ENCODE results near the gene FGF12. TPM values are rescaled to one million over a fixed set of nuclear protein-coding genes. Genes with fewer than 3 reads are reported as not detected.

FGF12 gene
- total RNA-seq, 1 experiment from 2014 or later, result 0.07 TPM

- intact Hi-C loops (cut with micrococcal nuclease), result no loop called here
- Histone ChIP-seq H3K9ac (ENCODE audit: low read length) (no peak overlapping the region), H3K27ac (ENCODE audit: low read depth, low read length) (no peak overlapping the region), H4K20me1 (ENCODE audit: insufficient read depth) (no peaks in the 10 kb centered on the region), H3K27me3 (ENCODE audit: insufficient read depth, low read length) (peaks cover 23% of the 10 kb centered on the region), H3K4me1 (ENCODE audit: control insufficient read depth in 1 of 2, insufficient read depth in 2 of 2, low read length in 2 of 2) (no peaks in the 10 kb centered on the region), H3K9me2 (ENCODE audit: insufficient read depth) (no peaks in the 10 kb centered on the region), H3K36me3 (ENCODE audit: control insufficient read depth in 1 of 2, insufficient read depth in 2 of 2, low read length in 2 of 2) (no peaks in the 10 kb centered on the region), H3K4me2 (ENCODE audit: low read length) (no peak overlapping the region), H2AFZ (ENCODE audit: low read depth, low read length, poor library complexity, severe bottlenecking) (no peak overlapping the region), H3K4me3 (replicated peaks in 1 of 2; ENCODE audit: low read depth in 1 of 2, low read length in 2 of 2) (no peak overlapping the region), H3K9me3 (ENCODE audit: control insufficient read depth in 1 of 2, insufficient read depth in 1 of 2, low read depth in 1 of 2, low read length in 2 of 2) (no peaks in the 10 kb centered on the region), H3K79me2 (ENCODE audit: insufficient read depth, low read length) (no peaks in the 10 kb centered on the region)
- ATAC-seq (no peak), DNase-seq (ENCODE audit: low read depth, low spot score) (no peak)
- ChIA-PET POLR2A (no interaction called here), RAD21 (ENCODE audit: low non-redundant PET in 1 of 2, low total read pairs in 2 of 2, uncharacterized antibody in 2 of 2, unreplicated experiment in 2 of 2) (no interaction called here), CTCF (no interaction called here)
- no TSS peak for BruUV-seq (replicated peaks)
- TF ChIP-seq FOSL1 (IDR thresholded peaks at IDR 0.05; ENCODE audit: low read depth) (no peak), EZH2phosphoT487 (IDR thresholded peaks at IDR 0.05; ENCODE audit: borderline replicate concordance) (no peak), EZH2 (IDR thresholded peaks at IDR 0.05) (no peak), SRF (IDR thresholded peaks at IDR 0.05; ENCODE audit: low read depth) (no peak), ELF1 (IDR thresholded peaks at IDR 0.05; ENCODE audit: borderline replicate concordance, low read depth) (no peak), TCF7L2 (IDR thresholded peaks at IDR 0.05; ENCODE audit: borderline replicate concordance, extremely low read depth, insufficient read depth, insufficient read length) (no peak), EGR1 (IDR thresholded peaks at IDR 0.05; ENCODE audit: low read depth) (no peak), CEBPB (IDR thresholded peaks at IDR 0.05; ENCODE audit: low read depth) (no peak), RAD21 (IDR thresholded peaks at IDR 0.05; ENCODE audit: low read depth) (no peak), CTCF (IDR thresholded peaks at IDR 0.05 in 2 of 3, conservative IDR thresholded peaks at IDR 0.05 in 1 of 3; ENCODE audit: borderline replicate concordance in 1 of 3, insufficient read depth in 1 of 3, low read depth in 2 of 3, low read length in 2 of 3) (no peak), YY1 (IDR thresholded peaks at IDR 0.05; ENCODE audit: extremely low read depth, insufficient replicate concordance, low read depth, low read length) (no peak), POLR2A (IDR thresholded peaks at IDR 0.05; ENCODE audit: borderline replicate concordance, extremely low read depth, insufficient read depth, insufficient read length) (no peak), SIN3A (IDR thresholded peaks at IDR 0.05; ENCODE audit: low read depth) (no peak), ZFX (IDR thresholded peaks at IDR 0.05) (no peak), POLR2AphosphoS5 (IDR thresholded peaks at IDR 0.05; ENCODE audit: low read depth, low read length) (no peak), CBX3 (IDR thresholded peaks at IDR 0.05; ENCODE audit: low read depth) (no peak), SP1 (IDR thresholded peaks at IDR 0.05; ENCODE audit: low read depth) (no peak)
- TF ChIP-seq, protein P1, sequence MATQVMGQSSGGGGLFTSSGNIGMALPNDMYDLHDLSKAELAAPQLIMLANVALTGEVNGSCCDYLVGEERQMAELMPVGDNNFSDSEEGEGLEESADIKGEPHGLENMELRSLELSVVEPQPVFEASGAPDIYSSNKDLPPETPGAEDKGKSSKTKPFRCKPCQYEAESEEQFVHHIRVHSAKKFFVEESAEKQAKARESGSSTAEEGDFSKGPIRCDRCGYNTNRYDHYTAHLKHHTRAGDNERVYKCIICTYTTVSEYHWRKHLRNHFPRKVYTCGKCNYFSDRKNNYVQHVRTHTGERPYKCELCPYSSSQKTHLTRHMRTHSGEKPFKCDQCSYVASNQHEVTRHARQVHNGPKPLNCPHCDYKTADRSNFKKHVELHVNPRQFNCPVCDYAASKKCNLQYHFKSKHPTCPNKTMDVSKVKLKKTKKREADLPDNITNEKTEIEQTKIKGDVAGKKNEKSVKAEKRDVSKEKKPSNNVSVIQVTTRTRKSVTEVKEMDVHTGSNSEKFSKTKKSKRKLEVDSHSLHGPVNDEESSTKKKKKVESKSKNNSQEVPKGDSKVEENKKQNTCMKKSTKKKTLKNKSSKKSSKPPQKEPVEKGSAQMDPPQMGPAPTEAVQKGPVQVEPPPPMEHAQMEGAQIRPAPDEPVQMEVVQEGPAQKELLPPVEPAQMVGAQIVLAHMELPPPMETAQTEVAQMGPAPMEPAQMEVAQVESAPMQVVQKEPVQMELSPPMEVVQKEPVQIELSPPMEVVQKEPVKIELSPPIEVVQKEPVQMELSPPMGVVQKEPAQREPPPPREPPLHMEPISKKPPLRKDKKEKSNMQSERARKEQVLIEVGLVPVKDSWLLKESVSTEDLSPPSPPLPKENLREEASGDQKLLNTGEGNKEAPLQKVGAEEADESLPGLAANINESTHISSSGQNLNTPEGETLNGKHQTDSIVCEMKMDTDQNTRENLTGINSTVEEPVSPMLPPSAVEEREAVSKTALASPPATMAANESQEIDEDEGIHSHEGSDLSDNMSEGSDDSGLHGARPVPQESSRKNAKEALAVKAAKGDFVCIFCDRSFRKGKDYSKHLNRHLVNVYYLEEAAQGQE (IDR thresholded peaks at IDR 0.05; ENCODE audit: low read depth), result no peak
- TF ChIP-seq, protein P2, sequence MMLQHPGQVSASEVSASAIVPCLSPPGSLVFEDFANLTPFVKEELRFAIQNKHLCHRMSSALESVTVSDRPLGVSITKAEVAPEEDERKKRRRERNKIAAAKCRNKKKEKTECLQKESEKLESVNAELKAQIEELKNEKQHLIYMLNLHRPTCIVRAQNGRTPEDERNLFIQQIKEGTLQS (IDR thresholded peaks at IDR 0.05), result no peak
Measured at GRCh38 chr3:192219926-192220325, 507.4 kb downstream of the FGF12 start.
